ENCODE data around the gene EIF3CL.
"Not testable (repeated sequence)": the region's sequence is repeated elsewhere in the genome, so short reads cannot be mapped to it uniquely, and the experiment has no call there.

Gene EIF3CL, protein sequence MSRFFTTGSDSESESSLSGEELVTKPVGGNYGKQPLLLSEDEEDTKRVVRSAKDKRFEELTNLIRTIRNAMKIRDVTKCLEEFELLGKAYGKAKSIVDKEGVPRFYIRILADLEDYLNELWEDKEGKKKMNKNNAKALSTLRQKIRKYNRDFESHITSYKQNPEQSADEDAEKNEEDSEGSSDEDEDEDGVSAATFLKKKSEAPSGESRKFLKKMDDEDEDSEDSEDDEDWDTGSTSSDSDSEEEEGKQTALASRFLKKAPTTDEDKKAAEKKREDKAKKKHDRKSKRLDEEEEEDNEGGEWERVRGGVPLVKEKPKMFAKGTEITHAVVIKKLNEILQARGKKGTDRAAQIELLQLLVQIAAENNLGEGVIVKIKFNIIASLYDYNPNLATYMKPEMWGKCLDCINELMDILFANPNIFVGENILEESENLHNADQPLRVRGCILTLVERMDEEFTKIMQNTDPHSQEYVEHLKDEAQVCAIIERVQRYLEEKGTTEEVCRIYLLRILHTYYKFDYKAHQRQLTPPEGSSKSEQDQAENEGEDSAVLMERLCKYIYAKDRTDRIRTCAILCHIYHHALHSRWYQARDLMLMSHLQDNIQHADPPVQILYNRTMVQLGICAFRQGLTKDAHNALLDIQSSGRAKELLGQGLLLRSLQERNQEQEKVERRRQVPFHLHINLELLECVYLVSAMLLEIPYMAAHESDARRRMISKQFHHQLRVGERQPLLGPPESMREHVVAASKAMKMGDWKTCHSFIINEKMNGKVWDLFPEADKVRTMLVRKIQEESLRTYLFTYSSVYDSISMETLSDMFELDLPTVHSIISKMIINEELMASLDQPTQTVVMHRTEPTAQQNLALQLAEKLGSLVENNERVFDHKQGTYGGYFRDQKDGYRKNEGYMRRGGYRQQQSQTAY

DNA sequence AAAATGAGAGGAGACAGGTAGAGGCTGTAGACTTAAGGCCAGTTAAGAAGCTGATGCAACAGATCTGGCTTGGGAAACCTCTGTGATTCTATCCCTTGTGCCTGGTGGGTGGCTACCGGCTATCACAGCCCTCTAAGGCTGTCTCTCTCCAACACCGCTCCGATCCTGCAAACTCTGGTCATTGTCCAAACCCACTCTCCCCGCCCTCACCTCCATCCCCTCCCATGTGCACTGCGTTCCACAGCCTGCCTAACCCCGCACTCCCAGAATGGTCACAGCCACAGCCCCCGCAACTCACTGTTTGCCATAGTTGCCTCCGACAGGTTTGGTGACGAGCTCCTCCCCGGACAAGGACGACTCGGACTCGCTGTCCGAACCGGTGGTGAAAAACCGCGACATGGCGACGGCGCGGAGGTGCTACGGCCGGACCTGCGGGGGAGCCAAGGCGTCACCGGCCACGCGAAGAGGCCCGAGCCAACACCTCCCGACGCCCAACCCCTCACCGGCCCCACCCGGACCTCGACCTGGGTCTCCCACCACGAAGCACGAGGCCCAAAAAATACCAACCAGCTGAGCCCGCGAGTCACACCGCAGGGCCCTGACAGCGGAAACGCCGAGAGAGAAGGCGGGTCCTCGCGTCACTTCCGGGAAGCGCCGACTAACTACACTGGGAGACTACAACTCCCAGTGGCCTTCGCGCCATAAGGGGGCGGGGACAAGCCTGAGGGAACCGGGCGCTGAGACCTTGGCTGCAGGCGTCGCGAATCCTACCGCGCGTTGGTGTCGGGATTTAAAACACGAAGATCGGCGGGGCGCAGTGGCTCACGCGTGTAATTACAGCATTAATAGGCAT is at the start of gene EIF3CL:
Gene EIF3CL, minus strand, starts transcription at position 622 of the 853 bp plus-strand sequence. Its CDS starts 223 bp downstream, at position 399.
- DNase-seq: not testable (repeated sequence)

DNA sequence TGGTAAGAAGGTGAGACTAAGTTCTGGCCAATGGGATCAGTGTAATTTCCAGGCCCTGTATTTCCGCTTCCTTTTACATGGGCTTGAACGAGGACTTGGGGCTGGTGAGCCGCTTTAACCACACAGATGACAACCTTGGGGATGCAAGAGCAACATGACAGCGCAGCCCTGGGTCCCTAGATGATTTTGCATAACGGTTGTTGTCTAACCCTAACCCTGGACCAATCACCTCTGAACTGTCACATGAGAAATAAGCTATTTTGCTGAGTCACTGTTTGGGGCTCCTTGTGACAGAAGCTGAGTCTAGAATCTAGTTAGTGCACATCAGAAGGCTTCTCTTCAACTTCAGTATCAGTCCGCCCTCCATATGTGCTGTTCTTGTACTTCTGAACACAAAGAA is 43.4 kb upstream of the EIF3CL start:
- not testable (repeated sequence) for DNase-seq

DNA sequence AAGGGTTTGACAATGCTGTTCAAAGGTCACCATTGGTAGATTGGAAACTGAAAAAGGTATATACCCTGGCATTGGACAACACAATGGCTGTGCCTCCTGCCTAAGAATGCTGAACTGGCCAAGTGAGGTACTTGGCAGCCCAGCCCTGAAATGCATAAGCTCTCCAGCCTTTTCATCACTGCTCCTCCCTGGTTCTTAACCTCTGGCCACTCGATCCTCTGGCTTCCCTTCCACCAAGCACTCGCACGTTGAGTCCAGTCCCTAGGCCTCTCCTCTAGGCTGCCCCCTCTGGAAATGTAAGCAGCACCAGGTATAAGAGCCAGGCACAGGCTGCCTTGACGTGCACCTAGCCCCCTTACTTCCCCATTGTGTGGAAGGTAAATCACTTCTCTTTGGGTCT is 42.7 kb upstream of the EIF3CL start:
- DNase-seq: not testable (repeated sequence)

DNA sequence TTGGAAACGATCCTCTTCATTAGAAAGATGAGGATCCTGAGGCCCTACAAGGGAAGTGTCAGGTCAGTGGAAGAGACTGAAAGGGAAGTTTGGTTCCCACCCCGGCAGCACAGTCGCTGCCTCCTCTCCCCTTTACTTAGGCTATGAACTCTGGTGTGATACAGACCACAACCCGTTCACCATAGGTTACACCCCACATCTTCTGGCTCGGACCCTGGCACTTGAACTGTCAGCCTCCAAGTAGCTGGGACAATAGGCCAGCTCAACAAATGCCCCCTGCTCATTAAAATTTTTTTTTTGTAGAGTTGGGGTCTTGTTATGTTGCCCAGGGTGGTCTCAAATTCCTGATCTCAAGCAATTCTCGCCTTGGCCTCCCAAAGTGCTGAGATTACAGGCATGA is 40.3 kb upstream of the EIF3CL start:
- not testable (repeated sequence) for DNase-seq

DNA sequence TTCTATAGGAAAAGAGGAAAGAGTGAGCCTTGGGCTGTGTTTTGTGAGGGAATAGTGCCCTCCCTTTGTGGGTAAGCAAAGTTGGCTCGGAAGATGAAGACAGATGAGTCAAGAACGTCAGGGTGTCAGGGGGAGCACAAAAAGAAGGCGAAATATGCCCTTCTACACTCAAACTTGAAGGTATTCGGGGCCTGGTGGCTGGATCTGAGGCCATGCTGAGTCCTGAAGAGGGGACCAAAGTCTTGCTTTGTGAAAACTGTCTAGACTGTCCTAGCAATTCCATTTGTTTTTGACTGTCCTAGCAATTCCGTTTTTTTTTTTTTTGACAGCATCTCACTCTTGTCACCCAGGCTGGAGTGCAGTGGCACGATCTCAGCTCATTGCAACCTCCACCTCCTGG is 35.3 kb upstream of the EIF3CL start:
- not testable (repeated sequence) for DNase-seq

DNA sequence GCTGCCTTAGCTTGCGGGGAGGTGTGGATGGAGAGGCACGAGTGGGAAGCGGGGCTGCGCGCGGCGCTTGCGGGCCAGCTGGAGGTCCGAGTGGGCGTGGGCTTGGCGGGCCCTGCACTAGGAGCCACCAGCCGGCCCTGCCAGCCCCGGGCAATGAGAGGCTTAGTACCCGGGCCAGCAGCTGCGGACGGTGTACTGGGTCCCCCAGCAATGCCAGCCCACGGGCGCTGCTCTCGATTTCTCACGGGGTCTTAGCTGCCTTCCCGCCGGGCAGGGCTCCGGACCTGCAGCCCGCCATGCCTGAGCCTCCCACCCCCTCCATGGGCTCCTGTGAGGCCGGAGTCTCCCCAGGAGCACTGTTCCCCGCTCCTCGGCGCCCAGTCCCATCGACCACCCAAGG is 31.7 kb upstream of the EIF3CL start:
- not testable (repeated sequence) for DNase-seq

DNA sequence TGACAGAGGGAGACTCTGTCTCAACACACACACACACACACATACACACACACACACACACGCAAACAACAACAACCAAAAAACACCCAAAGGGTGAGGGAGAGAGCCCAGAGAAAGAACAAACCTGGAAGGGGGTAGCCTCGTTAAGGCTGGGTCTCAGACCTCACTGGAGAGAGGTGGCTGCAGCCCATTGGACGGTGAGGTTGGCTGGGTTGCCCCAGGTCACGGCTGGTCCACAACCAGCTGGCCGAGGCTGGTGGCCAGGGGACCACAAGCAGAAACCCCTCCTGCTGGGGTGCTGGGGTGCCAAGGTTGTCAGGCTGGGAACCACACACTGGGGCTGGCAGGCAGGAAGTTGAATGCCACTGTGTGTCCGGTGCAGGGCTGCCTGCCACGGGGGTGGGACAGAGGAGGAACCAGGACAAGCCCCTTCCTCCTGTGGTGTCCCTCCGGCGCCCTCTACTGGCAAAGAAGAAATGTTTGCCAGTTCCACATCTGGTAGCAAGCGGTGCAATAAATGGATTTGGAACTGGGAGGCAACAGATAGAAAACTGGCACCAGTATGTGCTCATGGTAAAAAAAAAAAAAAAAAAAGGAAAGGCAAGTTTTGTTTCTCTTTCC is 22.5 kb upstream of the EIF3CL start:
- DNase-seq: not testable (repeated sequence)

DNA sequence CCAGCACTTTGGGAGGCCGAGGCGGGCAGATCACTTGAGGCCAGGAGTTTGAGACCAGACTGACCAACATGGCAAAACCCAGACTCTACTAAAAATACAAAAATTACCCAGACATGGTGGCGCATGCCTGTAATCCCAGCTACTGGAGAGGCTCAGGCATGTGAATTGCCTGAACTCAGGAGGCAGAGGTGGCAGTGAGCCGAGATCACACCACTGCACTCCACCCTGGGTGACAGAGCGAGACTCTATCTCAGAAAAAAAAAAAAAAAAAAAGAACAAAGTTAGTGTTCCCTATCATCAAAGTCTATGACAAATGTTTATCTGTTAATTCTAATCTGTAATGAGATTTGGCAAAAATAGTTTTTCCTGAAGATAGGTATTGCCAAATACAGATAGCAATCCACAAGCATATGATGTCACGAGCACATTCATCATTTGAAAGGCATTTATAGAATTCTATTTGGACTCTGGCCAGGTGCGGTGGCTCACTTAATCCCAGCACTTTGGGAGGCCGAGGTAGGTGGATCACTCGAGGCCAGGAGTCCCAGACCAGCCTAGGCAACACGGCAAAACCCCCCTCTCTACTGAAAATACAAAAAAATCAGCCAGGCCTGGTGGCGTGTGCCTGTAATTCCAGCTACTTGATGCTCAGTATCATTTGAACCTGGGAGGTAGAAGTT is 17.6 kb upstream of the EIF3CL start:
- DNase-seq: not testable (repeated sequence)

DNA sequence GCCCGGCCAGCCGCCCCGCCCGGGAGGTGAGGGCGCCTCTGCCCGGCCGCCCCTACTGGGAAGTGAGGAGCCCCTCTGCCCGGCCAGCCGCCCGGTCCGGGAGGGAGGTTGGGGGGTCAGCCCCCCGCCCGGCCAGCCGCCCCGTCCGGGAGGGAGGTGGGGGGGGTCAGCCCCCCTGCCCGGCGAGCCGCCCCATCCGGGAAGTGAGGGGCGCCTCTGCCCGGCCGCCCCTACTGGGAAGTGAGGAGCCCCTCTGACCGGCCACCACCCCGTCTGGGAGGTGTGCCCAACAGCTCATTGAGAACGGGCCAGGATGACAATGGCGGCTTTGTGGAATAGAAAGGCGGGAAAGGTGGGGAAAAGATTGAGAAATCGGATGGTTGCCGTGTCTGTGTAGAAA is 13.4 kb upstream of the EIF3CL start:
- not testable (repeated sequence) for DNase-seq

DNA sequence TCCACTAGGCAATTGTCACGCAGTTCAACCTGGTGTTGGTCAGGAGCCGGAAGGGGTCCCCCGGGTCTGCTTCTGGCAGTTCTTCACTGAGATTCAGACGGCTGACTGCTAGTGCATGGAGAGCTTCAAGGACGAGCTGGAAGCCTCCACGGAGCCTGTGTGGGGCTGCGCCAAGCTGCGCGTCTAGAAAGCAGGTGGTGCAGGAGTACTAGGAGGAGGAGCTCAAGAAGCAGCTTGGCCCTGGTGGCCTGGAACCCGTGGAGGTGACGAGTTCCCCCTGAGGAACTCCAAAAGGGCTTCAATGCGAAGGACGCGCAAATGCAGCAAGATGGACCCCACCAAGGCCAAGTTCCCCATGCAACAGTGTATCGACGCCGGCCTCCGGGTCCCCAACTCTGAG is 10.9 kb upstream of the EIF3CL start:
- not testable (repeated sequence) for DNase-seq

DNA sequence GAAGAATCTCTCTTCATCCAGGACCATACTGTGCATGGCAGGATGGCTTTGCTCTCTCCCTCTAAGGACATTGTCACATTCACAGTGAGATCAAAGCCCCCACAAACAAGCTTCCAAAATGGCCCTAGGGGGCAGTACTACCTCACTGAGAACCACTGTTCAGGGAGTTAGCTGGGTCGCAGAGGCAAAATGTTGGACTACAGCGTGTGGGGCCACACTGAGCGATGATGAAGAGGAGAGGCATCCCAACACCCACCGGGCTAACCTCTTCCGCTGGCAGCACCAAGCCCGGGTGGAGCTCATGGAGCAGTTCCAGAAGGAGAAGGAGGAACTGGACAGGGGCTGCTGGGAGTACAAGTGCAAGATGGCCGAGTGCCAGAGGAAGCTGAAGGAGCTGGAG is 9.9 kb upstream of the EIF3CL start:
- DNase-seq: not testable (repeated sequence)

DNA sequence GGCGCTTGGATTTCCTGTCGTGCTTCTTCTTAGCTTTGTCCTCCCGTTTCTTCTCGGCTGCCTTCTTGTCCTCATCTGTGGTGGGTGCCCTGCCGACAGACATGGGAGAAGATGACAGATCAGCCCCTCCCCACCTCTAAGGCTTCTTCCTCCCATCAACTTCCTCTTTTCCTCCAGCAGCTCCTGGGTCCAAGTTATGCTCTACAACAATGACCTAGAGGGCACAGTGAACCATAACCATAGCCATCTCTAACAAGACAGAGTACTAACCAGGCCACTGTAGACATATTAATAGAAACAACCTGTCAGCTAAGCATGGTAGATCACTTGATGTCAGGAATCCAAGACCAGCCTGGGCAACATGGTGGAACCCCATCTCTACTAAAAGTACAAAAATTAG is 11.6 kb downstream of the EIF3CL start:
- DNase-seq: not testable (repeated sequence)

DNA sequence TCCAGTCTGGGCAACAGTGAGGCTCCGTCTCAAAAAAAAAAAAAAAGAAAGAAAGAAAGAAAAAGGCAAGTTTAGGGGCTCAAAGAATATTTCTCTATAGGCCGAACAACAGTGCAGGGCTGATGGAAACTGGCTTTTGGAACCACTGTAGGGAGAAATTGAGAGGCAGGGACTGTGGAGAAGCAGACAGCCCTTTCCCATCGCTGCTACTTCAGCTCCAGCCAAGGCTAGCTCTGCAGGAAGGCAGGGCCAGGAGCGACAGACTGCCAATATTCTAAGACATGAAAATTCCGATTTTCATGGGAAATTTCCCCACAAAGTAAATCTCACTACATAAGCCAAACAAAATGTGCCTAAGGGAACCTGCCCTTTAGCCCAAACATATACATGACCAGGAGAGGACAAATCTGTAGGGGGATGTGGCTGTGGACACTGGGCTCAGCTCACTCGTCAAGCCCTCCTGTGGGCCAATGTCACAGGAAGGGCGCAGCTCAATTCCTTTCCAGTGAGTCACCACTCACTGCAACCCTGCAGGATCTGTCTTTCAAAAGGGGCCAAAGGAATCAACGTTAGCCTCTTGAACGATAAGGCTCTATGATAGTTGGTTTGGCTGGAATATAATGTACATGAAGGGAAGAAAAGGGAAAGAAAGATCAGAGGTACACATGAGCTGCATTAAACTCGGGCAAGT is 21.3 kb downstream of the EIF3CL start:
- DNase-seq: not testable (repeated sequence)

DNA sequence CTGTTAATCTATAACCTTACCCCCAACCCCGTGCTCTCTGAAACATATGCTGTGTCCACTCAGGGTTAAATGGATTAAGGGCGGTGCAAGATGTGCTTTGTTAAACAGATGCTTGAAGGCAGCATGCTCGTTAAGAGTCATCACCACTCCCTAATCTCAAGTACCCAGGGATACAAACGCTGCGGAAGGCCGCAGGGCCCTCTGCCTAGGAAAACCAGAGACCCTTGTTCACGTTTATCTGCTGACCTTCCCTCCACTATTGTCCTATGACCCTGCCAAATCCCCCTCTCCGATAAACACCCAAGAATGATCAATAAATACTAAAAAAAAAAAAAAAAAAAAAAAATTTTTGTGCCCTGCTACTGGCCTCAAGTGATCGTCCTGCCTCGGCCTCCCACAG is 25.8 kb downstream of the EIF3CL start:
- not testable (repeated sequence) for DNase-seq

DNA sequence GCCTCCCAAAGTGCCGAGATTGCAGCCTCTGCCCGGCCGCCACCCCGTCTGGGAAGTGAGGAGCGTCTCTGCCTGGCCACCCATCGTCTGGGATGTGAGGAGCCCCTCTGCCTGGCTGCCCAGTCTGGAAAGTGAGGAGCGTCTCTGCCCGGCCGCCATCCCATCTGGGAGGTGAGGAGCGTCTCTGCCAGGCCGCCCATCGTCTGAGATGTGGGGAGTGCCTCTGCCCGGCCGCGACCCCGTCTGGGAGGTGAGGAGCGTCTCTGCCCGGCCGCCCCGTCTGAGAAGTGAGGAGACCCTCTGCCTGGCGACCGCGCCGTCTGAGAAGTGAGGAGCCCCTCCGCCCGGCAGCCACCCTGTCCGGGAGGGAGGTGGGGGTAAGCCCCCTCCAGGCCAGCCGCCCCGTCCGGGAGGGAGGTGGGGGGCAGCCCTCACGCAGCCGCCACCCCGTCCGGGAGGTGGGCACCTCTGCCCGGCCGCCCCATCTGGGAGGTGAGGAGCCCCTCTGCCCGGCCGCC is 26.5 kb downstream of the EIF3CL start:
- not testable (repeated sequence) for DNase-seq

DNA sequence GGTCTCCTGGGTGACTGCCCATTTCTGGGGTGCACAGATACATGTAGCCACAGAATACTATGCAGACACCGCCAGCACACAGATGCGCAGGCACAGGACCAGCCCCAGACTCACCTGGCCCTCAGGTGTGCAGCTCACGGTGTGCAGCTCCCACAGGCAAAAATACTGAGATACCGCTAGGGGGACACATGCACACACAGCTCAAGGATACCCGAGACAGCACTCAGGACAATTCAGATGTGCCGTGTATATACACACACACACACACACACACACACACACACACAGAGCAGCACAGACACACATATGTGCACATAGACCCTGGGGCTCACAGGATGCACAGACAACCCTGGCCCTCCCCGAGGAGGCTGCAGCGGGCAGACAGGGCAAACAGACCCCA is 28.5 kb downstream of the EIF3CL start:
- not testable (repeated sequence) for DNase-seq

DNA sequence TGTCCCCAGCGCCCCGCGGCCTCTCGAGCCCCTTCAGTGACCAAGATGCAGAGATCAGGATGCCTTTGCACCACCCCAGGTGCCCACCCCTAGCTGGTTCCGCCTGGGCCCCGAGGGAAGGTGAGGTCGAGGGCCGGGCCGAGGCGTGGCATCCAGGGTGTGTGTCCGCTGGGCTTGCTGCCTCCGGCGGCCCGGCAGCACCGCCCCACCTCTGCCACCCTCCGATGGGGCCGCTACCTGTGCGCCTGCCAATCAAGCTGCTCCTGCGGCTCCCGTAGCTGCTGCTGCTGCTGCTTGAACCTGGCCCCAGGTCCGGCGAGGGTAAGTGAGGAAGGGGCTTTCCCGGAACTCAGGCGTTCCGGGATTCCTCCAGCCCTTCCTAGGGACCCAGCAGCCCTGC is 29.4 kb downstream of the EIF3CL start:
- DNase-seq: not testable (repeated sequence)

DNA sequence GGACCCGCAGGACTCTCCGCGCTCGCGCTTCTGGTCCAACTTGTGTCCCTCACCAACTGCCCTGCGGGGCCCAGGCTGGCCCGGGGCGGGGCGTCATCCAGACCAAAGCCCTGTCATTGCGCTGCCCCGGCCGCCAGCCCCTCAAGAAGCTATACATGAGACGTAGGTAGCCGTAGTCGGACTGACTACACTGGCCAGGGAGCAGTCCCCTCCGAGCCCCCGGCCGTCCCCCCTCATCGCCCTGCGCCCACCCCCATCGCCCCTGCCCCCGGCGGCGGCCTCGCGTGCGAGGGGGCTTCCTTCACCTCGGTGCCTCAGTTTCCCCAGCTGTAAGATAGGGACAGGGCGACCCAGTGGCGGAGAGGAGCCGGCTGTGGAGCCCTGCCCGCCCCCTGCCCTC is 35.7 kb downstream of the EIF3CL start:
- not testable (repeated sequence) for DNase-seq

DNA sequence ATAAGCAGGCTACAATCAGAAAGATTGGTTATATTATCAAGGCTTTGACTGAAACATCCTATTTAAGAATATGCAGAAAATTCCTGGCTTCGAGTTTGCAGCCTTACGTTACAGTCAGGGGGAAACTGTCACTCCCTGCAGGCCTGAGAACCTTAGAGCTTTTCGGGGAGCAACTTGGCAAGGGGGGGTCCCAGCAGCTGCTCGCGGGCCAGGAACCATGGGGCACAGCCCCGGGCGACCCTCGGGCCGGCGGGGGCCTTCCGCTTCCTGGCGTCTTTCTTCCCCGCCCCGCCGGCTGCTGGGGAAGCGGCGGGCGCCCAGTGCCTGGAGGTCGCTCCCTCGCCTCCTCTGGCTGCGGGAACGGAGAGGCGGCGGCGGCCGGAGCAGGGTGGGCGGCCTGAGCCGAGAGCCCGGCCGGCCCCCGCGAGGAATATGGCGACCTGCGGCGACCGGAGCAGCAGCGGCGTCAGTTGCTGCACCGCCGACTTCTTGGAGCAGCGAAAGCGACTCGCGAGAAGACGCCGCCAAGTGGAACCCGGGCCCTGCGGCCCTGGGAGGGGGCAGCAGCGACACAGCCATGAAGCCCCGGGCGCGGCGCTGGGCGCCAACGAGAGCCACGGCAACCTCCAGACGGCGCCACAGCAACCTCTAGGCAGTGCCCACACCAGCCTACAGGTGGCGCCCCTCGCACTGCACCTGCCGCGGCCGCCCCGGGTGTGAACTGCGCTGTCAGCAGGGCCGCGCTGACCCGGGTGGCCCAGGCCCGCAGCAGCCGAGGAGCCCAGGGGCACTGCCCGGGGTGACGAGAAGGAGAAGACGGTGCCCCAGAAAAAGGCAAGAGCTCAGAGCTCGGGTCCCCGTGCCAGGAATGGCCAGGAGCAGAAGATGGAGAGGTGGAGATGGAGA is 39.1 kb downstream of the EIF3CL start:
- not testable (repeated sequence) for DNase-seq

DNA sequence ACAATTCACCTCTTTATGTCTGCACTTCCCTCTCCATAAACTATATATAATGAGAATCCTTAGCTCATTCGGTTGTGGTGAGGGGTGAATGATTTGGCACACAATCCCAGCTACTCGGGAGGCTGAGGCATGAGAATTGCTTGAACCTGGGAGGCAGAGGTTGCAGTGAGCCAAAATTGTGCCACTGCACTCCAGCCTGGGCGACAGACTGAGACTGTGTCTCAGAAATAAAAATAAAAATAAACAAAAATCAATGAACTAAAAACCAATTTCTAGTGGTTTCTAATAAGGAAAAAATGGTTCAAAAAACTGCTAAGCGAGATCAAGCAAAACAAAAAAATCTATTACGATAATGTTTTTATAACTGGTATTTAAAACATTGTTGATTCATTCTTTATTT is 40.2 kb downstream of the EIF3CL start, which contains the start of gene NPIPB6:
Gene NPIPB6, minus strand, starts transcription at position 101 of the 400 bp plus-strand sequence. CDS start 686 bp downstream, outside the sequence.
- DNase-seq: not testable (repeated sequence)
